Stimulated activated CD8-positive, alpha-beta memory T cell treated with anti-CD3 and anti-CD28 coated beads, Interleukin-12 subunit alpha, Interleukin-12 subunit beta, amount 100 ng/mL, for 1 hour (primary cell): ENCODE measurements around the gene SMPD4.
"Not testable (repeated sequence)": the region's sequence is repeated elsewhere in the genome, so short reads cannot be mapped to it uniquely, and the experiment has no call there.

Source experiments
- DNase-seq: peaks from one replicate; pipeline ENCODE4 v3.0.0-alpha.2; 2020; ENCODE audit warnings: low read depth

The SMPD4 gene

GRCh38 chr2:130181325-130181879 is at the start of gene SMPD4:
SMPD4 (minus strand) TSS chr2:130181602; CDS start chr2:130176592, 5,010 bp downstream.
- DNase-seq: peak; percentile 98

GRCh38 chr2:130230907-130231306 is 49.5 kb upstream of the SMPD4 start:
- not testable (repeated sequence) for DNase-seq

GRCh38 chr2:130230376-130230775 is 49.0 kb upstream of the SMPD4 start:
- DNase-seq: not testable (repeated sequence)

- DNase-seq: not testable (repeated sequence)
Measured at GRCh38 chr2:130229161-130229510, 47.7 kb upstream of the SMPD4 start.

- not testable (repeated sequence) for DNase-seq
Measured at GRCh38 chr2:130228467-130229160, 47.2 kb upstream of the SMPD4 start.

- not testable (repeated sequence) for DNase-seq
Measured at GRCh38 chr2:130228005-130228404, 46.6 kb upstream of the SMPD4 start.

GRCh38 chr2:130222523-130222922 is 41.1 kb upstream of the SMPD4 start:
- not testable (repeated sequence) for DNase-seq

GRCh38 chr2:130220505-130220904 is 39.1 kb upstream of the SMPD4 start:
- DNase-seq: not testable (repeated sequence)

- not testable (repeated sequence) for DNase-seq
Measured at GRCh38 chr2:130219147-130219546, 37.7 kb upstream of the SMPD4 start.

GRCh38 chr2:130207051-130207450 is 25.6 kb upstream of the SMPD4 start:
- DNase-seq: not testable (repeated sequence)

- DNase-seq: not testable (repeated sequence)
Measured at GRCh38 chr2:130203150-130203549, 21.7 kb upstream of the SMPD4 start.

GRCh38 chr2:130202518-130202917 is 21.1 kb upstream of the SMPD4 start:
- DNase-seq: not testable (repeated sequence)

GRCh38 chr2:130198343-130198742 is 16.9 kb upstream of the SMPD4 start, which contains the start of gene TUBA3E:
TUBA3E (minus strand) TSS chr2:130198439; CDS start chr2:130198360, 79 bp downstream.
- no peak for DNase-seq

GRCh38 chr2:130196052-130196451 is 14.7 kb upstream of the SMPD4 start:
- not testable (repeated sequence) for DNase-seq

GRCh38 chr2:130195089-130195635 is 13.8 kb upstream of the SMPD4 start:
- not testable (repeated sequence) for DNase-seq

GRCh38 chr2:130193824-130194223 is 12.4 kb upstream of the SMPD4 start:
- not testable (repeated sequence) for DNase-seq

- not testable (repeated sequence) for DNase-seq
Measured at GRCh38 chr2:130192451-130192850, 11.0 kb upstream of the SMPD4 start.

GRCh38 chr2:130191319-130191718 is 9.9 kb upstream of the SMPD4 start:
- not testable (repeated sequence) for DNase-seq

GRCh38 chr2:130190237-130190636 is 8.8 kb upstream of the SMPD4 start:
- no peak for DNase-seq

GRCh38 chr2:130188958-130189357 is 7.6 kb upstream of the SMPD4 start:
- not testable (repeated sequence) for DNase-seq

GRCh38 chr2:130187859-130188792 is 6.7 kb upstream of the SMPD4 start:
- not testable (repeated sequence) for DNase-seq

GRCh38 chr2:130187268-130187667 is 5.9 kb upstream of the SMPD4 start:
- DNase-seq: no peak
